GM12878 (cell line): ENCODE data around the gene SRI. TPM values are rescaled to one million over a fixed set of nuclear protein-coding genes. Genes with fewer than 3 reads are reported as not detected.

Experiments
- ATF2 ChIP-seq: IDR thresholded peaks from 2 replicates; pipeline ENCODE4 v1.6.1; 2012; ENCODE audit warnings: low read length, inconsistent platforms
- CEBPZ ChIP-seq: fragments of 150-350 bp; IDR thresholded peaks from 2 replicates; pipeline ENCODE4 v1.6.1; 2016; ENCODE audit warnings: low read depth, low read length
- CHD2 ChIP-seq: IDR thresholded peaks from 2 replicates; pipeline ENCODE4 v1.6.1; 2011; ENCODE audit warnings: low read depth, low read length, improper control_type of control experiment, borderline replicate concordance
- CREB1 ChIP-seq: IDR thresholded peaks from 2 replicates; pipeline ENCODE4 v1.6.1; 2012; ENCODE audit warnings: low read depth, mild to moderate bottlenecking, inconsistent platforms
- GATAD2B ChIP-seq: fragments of 450-650 bp; conservative IDR thresholded peaks from 2 replicates; pipeline ENCODE4 v1.6.1; 2017; ENCODE audit warnings: low read depth, mild to moderate bottlenecking, moderate library complexity
- HSF1 ChIP-seq: fragments of 150-350 bp; IDR thresholded peaks from 2 replicates; pipeline ENCODE4 v1.6.1; 2014; ENCODE audit warnings: mild to moderate bottlenecking, low read depth, low read length
- MTA3 ChIP-seq: IDR thresholded peaks from 2 replicates; pipeline ENCODE4 v1.6.1; 2012; ENCODE audit warnings: low read length, inconsistent platforms, borderline replicate concordance
- NFIC ChIP-seq: IDR thresholded peaks from 2 replicates; pipeline ENCODE4 v1.6.1; 2012; ENCODE audit warnings: low read depth, mild to moderate bottlenecking, inconsistent platforms, low read length, moderate library complexity
- NFYA ChIP-seq: IDR thresholded peaks from 2 replicates; pipeline ENCODE4 v1.6.1; 2011; ENCODE audit warnings: low read depth, mild to moderate bottlenecking, low read length, improper control_type of control experiment, borderline replicate concordance
- NR2F1 ChIP-seq: fragments of 450-650 bp; conservative IDR thresholded peaks from 2 replicates; pipeline ENCODE4 v1.6.1; 2017; ENCODE audit warnings: mild to moderate bottlenecking
- NRF1 ChIP-seq: conservative IDR thresholded peaks from 2 replicates; pipeline ENCODE4 v1.6.1; 2011; ENCODE audit warnings: mild to moderate bottlenecking, low read depth, low read length, improper control_type of control experiment
- PRDM15 ChIP-seq: fragments of 450-650 bp; formaldehyde crosslinking; IDR thresholded peaks from 2 replicates; pipeline ENCODE4 v1.4.0; 2020; ENCODE audit warnings: mild to moderate bottlenecking, moderate library complexity
- RAD51 ChIP-seq: fragments of 450-650 bp; IDR thresholded peaks from 2 replicates; pipeline ENCODE4 v1.6.1; 2016; ENCODE audit warnings: moderate library complexity, mild to moderate bottlenecking, inconsistent platforms
- SIN3A ChIP-seq: IDR thresholded peaks from 2 replicates; pipeline ENCODE4 v1.6.1; 2012; ENCODE audit warnings: low read depth, low read length, improper control_type of control experiment
- SMAD5 ChIP-seq: IDR thresholded peaks from 2 replicates; pipeline ENCODE4 v1.6.1; 2016; ENCODE audit warnings: antibody characterized with exemption, low read depth
- SUPT20H ChIP-seq: IDR thresholded peaks from 2 replicates; pipeline ENCODE4 v1.6.1; 2011; ENCODE audit warnings: low read depth, mild to moderate bottlenecking, low read length, moderate library complexity, borderline replicate concordance; ENCODE audit not compliant: control insufficient read depth
- polyA plus RNA-seq, 11 experiments: library from polyadenylated mRNA; depleted of rRNA in 4 of 11; unstranded in 6 of 11; stranded (reverse) in 5 of 11; fragments of >200 nt; fragmentation: Nextera tagmentation in 4 of 11; fragmentation: Illumina TruSeq in 1 of 11; extraction: Ambion mirVana in 4 of 11; extraction: Trizol in 1 of 11; gene quantifications; 1 replicate in 1 of 11; 2 replicates in 10 of 11; pipeline versions ENCODE4 v1.2.1 to v1.2.3, GENCODE V29; 2011 to 2016; ENCODE audit warnings: inconsistent platforms in 2 of 11, missing spikeins in 2 of 11, low read depth in 1 of 11
- total RNA-seq, 4 experiments: library from RNA; depleted of rRNA in 3 of 4; stranded (reverse); fragments of >200 nt in 3 of 4; fragmentation: Illumina TruSeq in 1 of 4; extraction: Trizol in 1 of 4; gene quantifications; 2 replicates each; pipeline versions ENCODE4 v1.2.1 to v1.2.3, GENCODE V29; 2013 to 2021
- TF ChIP-seq, protein P1 (sequence below): fragments of 450-650 bp; IDR thresholded peaks from 2 replicates; pipeline ENCODE4 v1.6.1; 2017; ENCODE audit warnings: mild to moderate bottlenecking, moderate library complexity

The SRI gene
- total and polyA plus RNA-seq, 10 of the 15 experiments (the other 5 are each of a cell fraction or from before 2014, with no cell fraction given), result 94.7 to 588 (median 242) TPM

GRCh38 chr7:88202278-88202677 lies 17.6 kb downstream of the SRI start (continued):
- no peak for TF ChIP-seq PRDM15 (CRISPR knock-in tag)
- TF ChIP-seq ATF2, result no peak
- no peak for TF ChIP-seq CHD2
- TF ChIP-seq SUPT20H, result no peak
- TF ChIP-seq NFYA, result no peak
- no peak for TF ChIP-seq NFIC
- TF ChIP-seq RAD51, result no peak
- no peak for TF ChIP-seq MTA3
- no peak for TF ChIP-seq CEBPZ
- TF ChIP-seq SIN3A, result no peak
- TF ChIP-seq GATAD2B, result no peak
- peak; percentile 59 for TF ChIP-seq NR2F1
- TF ChIP-seq NRF1, result no peak
- TF ChIP-seq HSF1, result no peak
- no peak for TF ChIP-seq SMAD5
- TF ChIP-seq, protein P1, sequence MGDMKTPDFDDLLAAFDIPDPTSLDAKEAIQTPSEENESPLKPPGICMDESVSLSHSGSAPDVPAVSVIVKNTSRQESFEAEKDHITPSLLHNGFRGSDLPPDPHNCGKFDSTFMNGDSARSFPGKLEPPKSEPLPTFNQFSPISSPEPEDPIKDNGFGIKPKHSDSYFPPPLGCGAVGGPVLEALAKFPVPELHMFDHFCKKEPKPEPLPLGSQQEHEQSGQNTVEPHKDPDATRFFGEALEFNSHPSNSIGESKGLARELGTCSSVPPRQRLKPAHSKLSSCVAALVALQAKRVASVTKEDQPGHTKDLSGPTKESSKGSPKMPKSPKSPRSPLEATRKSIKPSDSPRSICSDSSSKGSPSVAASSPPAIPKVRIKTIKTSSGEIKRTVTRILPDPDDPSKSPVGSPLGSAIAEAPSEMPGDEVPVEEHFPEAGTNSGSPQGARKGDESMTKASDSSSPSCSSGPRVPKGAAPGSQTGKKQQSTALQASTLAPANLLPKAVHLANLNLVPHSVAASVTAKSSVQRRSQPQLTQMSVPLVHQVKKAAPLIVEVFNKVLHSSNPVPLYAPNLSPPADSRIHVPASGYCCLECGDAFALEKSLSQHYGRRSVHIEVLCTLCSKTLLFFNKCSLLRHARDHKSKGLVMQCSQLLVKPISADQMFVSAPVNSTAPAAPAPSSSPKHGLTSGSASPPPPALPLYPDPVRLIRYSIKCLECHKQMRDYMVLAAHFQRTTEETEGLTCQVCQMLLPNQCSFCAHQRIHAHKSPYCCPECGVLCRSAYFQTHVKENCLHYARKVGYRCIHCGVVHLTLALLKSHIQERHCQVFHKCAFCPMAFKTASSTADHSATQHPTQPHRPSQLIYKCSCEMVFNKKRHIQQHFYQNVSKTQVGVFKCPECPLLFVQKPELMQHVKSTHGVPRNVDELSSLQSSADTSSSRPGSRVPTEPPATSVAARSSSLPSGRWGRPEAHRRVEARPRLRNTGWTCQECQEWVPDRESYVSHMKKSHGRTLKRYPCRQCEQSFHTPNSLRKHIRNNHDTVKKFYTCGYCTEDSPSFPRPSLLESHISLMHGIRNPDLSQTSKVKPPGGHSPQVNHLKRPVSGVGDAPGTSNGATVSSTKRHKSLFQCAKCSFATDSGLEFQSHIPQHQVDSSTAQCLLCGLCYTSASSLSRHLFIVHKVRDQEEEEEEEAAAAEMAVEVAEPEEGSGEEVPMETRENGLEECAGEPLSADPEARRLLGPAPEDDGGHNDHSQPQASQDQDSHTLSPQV, result no peak
- TF ChIP-seq CREB1, result no peak
